GM15510 (cell line): ENCODE data around the gene EIF5A2.

Source experiments
- POLR2A ChIP-seq: IDR thresholded peaks from 3 replicates; pipeline ENCODE4 v1.6.1; 2011; ENCODE audit warnings: borderline replicate concordance; ENCODE audit not compliant: insufficient read length; ENCODE audit errors: extremely low read depth

The EIF5A2 gene

DNA sequence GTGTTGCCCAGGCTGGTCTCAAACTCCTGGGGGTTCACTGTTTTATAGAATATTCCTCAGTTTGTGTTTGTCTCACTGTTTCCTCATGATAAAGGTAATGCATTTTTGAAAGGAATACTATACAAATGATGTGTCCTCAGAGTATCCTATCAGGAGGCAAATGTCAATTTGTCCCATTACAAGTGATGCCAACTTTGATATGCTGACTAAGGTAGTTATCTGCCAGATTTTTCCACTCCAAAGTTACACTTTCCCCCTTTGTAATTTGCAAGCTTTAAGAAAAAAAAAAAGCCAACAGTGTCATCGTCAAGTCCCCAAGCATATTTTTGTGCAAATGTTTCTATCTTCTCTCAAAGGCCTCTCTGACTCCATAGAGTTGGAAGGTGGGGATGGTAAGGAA is 9.0 kb downstream of the EIF5A2 start:
- TF ChIP-seq POLR2A, result no peak

DNA sequence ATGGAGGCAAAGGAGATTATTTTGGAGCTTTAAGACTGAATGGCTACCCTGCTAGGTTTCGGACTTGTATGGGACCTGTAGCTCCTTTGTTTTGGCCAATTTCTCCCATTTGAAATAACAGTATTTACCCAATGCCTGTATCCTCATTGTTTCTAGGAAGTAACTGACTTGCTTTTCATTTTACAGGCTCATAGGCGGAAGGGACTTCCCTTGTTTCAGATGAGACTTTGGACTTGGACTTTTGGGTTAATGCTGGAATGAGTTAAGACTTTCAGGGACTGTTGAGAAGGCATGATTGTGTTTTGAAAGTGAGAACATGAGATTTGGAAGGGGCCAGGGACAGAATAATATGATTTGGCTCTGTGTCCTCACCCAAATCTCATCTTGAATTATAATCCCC is 10.5 kb downstream of the EIF5A2 start:
- no peak for TF ChIP-seq POLR2A

DNA sequence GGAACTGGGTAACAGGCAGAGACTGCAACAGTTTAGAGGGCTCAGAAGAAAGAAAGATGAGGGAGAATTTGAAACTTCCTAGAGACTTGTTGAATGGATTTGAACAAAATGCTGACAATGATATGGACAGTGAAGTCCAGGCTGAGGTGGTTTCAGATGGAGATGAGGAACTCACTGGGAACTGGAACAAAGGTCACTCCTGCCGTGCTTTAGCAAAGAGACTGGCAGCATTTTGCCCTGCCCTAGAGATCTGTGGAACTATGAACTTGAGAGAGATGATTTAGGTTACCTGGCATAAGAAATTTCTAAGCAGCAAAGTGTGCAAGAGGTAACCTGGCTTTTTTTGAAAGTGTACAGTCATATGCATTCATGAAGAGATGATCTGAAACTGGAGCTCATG is 11.7 kb downstream of the EIF5A2 start:
- TF ChIP-seq POLR2A, result no peak

DNA sequence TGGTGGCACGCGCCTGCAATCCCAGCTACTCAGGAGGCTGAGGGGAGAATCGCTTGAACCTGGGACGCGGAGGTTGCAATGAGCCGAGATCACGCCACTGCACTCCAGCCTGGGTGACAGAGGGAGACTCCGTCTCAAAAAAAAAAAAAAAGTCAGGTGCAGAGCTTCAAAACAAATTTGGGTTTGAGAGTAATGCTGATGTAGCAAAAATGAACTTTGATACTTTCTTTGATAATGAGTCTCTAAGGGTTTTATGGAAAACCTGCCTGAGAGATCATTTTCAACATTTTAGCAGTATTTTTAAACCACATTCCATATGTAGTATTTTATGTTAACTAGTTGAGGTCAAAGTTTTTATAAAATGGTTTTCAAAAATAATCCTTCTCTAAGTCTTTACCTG is 14.5 kb downstream of the EIF5A2 start:
- TF ChIP-seq POLR2A, result no peak

DNA sequence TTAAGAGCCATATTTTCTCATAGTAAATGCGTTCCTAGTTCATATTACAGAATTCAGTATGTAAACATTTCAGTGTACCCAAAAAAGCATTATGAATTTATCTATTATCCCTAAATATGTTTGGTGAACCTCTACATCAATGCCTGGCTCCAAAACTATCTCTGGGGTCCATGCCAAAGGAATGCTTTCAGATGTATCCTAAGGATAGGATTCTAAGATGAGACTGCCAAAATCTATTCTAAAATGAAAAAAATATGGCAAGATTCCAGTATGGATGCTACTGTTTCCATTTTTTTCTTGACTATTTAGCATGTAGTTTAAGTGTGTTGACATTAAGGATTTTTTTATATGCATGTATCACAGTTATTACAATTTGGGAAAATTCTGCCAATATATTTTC is 18.8 kb downstream of the EIF5A2 start:
- no peak for TF ChIP-seq POLR2A

DNA sequence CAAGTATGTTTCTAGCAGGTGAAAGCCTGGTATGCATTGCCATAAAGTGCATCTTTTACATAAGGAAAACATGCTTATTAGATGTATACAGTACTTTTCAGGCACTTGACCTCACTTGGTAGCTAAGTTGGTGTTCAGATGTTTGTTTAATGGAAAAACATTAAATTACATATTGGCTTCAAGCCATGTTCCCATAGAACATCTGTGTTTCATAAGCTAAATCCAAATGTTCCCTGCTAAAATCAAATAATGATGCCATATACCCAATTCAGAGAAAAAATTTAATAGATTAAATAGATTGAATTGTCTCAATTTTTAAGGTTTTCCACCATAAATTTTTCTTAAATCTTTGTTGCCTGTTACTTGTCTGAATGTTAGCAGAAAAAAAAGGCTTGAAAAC is 19.3 kb downstream of the EIF5A2 start:
- no peak for TF ChIP-seq POLR2A

DNA sequence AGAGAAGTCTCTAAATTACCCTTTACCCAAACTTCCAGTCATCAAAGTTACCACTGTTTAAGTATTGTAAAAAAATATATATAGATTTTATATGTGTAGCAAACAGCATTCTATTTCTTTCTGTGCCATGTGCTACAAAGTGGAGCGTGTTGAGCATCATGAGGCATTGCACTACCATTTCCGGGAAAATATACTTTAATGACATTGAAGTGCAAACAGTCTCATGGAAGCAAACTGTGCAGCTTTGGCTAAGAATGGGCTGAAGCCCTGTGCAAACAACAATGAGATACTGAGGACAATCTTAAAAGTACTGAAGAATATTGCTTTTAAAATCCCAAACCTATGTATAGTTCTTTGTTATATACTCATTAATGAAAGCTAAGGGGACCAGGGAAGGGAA is 31.9 kb downstream of the EIF5A2 start:
- no peak for TF ChIP-seq POLR2A

DNA sequence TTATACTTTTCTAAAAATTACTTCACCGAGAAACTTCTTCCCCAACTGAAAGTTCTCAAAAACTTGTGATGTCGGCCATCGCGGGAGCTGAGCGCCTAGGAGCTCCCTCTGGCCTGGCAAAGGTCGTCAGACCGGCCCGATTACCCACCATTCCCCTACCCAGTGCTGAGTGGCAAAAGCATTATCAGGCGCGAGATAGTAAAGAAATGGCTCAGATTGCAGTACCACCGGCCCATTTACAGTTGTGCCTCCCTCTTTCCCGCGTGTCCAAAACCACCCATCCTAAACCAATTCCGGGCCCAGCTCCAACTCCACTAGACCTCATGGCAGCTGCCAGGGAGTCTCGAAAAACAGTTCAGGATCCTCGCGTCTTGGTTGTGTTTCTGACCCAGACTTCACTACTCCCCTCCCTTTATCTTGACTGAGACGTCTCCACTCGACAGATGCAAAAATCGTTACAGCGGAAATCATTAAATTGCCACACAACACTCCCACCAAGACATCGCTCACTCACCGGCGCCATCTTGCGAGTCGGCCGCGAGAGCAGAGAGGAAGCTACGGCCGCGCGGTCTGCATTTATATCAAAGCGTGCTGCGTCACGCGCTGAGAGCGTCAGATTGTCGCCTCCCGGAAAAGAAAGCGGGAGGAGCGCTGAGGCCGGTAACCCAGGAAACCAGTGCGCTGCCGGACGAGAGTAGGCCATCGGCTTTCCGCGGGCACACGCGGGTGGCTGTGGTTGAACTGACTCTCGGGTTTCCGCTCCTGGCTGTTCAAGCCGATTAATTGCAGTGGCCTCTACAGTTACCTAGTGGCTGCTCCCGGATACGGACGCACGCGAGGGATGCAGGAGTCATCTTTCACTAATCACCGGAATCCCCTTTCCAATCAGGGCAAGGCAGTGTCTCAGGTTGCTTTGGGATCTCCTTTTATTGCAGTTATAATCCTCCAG is 38.5 kb downstream of the EIF5A2 start, which contains the start of gene RPL22L1:
Gene RPL22L1 (minus strand): TSS at position 551 of the 949 bp plus-strand sequence. CDS start 28 bp downstream, at position 523.
- peak; percentile 99 for TF ChIP-seq POLR2A

DNA sequence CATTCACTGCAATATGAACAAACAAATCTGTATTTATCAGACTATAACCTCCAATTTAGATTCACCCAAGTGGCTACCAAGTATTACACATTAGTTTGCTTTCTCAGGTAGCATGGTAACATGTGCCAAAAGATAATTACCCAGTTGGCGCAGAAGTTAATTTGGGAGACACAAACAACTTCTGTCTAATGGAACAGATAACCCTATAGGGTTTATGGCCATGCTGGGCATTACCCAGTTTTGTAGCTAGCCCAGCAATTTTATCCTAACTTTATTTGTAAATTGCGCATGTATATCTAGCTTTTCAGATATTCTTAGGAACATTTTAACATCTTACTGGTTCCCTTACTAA is 39.2 kb downstream of the EIF5A2 start:
- TF ChIP-seq POLR2A, result no peak

DNA sequence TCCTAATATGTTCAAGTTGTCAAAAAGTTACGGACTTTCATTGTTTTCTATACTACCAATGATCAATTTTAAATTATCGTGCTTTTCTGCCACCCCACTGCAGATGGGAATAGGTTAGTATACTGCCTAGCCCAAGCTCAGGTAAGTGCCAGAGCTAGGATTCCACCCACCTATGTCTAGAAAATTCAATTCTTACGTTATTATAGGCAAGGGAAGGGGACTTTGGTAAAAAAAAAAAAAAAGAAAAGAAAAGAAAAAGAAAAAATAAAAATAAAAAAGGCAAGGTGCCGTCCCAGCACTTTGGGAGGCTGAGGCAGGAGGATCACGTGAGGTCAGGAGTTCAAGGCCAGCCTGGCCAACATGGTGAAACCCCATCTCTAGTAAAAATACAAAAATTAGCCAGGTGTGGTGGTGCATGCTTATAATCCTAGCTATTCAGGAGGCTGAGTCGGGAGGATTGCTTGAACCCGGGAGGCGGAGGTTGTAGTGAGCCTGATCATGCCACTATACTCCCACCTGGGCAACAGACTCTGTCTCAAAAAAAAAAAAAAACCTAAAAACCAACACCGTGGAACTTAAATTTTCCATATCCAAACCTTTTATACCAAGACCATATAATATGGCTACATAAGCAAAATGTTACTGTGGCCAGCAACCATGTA is 39.7 kb downstream of the EIF5A2 start:
- no peak for TF ChIP-seq POLR2A

DNA sequence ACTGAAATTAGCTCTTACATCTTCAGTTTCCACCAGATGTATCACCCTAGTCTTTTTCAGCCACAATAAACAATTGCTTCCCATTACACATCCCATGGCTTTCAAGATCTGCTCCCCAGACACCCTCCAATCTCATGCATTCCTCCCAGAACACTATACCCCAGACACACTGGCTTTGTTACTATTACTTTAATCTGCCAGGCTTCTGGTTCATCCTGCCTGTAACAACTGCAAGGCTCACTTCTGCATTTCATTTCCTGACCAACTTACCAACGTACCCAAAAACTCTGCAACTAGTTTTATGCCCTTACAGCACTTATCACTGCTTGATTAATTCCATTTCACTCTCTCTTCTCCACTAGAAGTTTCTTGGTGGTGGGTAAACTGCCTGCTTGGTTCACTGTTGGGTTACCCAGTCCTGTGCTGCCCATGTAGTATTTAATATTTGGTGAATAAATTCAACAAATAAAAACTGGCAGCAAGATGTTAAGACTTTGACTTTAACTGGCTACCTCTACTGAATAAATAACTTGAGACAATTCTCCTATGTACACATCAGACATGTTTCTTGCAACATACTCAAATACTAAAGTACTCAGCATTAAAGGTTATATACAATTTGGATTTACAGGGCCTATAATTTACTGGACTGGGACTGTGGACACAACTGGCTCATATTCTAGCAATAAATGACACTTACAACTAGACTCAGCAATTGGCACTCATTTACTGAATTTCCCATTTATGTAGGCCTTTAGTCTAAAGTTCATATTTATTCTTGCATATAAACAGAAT is 41.1 kb downstream of the EIF5A2 start:
- no peak for TF ChIP-seq POLR2A

DNA sequence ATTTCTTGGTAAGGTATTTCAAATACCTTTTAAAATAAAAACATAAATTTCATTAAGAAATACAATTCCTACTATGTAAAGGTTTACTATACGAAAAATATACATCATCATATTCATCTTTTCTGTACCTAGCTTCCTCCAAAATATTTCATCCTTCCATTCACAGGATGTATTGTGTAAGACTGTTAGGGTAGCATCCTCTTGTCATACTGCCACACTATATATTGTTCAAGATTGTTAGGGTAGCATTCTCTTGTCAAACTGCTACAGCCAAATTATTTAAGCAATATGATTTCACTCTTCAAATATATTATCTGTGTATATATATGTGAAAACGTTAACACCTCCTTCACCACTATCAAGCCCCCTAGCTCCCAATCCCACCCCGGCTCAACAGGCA is 41.9 kb downstream of the EIF5A2 start:
- TF ChIP-seq POLR2A, result no peak

DNA sequence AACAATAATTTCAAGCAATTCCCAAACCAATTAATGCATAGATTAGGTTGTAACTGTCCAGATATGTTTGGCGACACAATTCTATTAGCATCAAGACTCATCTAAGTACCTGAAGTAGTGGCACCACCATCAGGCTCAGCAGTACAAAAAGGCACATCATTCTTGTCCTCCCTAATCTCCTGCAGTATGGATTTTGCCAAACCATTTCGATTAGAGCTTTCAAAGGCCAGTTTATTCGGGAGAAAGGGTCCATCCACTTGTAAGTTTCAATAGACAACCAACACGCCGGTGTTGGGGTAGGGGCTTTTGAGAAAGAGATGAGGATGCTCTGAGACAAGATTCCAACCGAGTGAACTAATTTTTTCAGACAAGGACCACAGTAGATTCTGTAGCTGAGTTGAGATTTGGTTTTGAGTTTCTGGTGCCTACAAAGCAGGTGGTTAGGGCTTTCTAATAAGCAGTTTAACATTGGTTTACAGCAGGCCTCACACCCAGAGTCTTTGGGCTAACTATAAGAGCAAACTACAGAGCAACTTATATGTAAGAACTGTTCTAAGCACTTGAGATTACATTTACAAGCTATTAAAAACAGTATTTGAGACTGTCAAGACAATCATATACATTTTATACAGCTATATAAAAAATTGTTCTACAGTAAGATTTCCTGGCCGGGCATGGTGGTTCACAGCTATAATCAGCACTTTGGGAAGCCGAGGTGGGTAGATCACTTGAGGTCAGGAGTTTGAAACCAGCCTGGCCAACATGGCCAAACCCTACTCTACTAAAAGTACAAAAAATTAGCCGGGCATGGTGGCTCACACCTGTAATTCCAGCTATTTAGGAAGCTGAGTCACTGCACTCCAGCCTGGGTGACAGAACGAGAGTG is 43.0 kb downstream of the EIF5A2 start:
- no peak for TF ChIP-seq POLR2A
